WERI-Rb-1 (cell line): Measurements from ENCODE around the gene CD300LB.
A peak's percentile ranks its signal among the peaks of the same experiment; 100 is the strongest.
"Not testable (repeated sequence)": the region's sequence is repeated elsewhere in the genome, so short reads cannot be mapped to it uniquely, and the experiment has no call there.

ENCODE experiments used
- DNase-seq: peaks from one replicate; pipeline ENCODE4 v3.0.0-alpha.2; 2020
- H3K27ac ChIP-seq: fragments of 250-450 bp; sonication (Bioruptor Pico); 2 replicates; pipeline ENCODE4 v1.5.1; 2020; ENCODE audit warnings: mild to moderate bottlenecking, moderate library complexity
- H3K27me3 ChIP-seq: fragments of 250-450 bp; sonication (Bioruptor Pico); 2 replicates; pipeline ENCODE4 v1.5.1; 2021; ENCODE audit warnings: mild to moderate bottlenecking, low read depth, moderate library complexity; ENCODE audit not compliant: insufficient read depth, severe bottlenecking
- H3K36me3 ChIP-seq: fragments of 250-450 bp; sonication (Bioruptor Pico); 2 replicates; pipeline ENCODE4 v1.5.1; 2020; ENCODE audit warnings: mild to moderate bottlenecking, moderate library complexity
- H3K4me3 ChIP-seq: 2 replicates; pipeline ENCODE4 v1.5.1; 2011; ENCODE audit warnings: low read depth, mild to moderate bottlenecking, control low read depth, low read length
- H3K9me3 ChIP-seq: fragments of 250-450 bp; sonication (Bioruptor Pico); 2 replicates; pipeline ENCODE4 v1.5.1; 2021; ENCODE audit warnings: mild to moderate bottlenecking, moderate library complexity; ENCODE audit not compliant: severe bottlenecking
- CTCF ChIP-seq: IDR thresholded peaks from 2 replicates; pipeline ENCODE4 v1.5.1; 2011; ENCODE audit warnings: low read depth, mild to moderate bottlenecking, control low read depth, inconsistent platforms, low read length

The CD300LB gene

GRCh38 chr17:74531231-74531761 is at the start of gene CD300LB:
Gene CD300LB (minus strand): TSS chr17:74531475. CDS start chr17:74531350, 125 bp downstream.
- Histone ChIP-seq H3K9me3 (peaks cover 28% of the 10 kb centered on the region), H3K27ac (no peak within 1 kb of the TSS), H3K27me3 (peaks cover 99% of the 10 kb centered on the region), H3K4me3 (no peak within 1 kb of the TSS), H3K36me3 (no peaks in the 10 kb centered on the region)
- DNase-seq: peak; percentile 1
- no peak for TF ChIP-seq CTCF

GRCh38 chr17:74579900-74580299 is 48.6 kb upstream of the CD300LB start:
- H3K27ac ChIP-seq: no peak overlapping the region
- no peak for TF ChIP-seq CTCF
- H3K27me3 ChIP-seq: peaks cover 97% of the 10 kb centered on the region
- no peak overlapping the region for H3K4me3 ChIP-seq
- H3K36me3 ChIP-seq: no peaks in the 10 kb centered on the region
- peaks cover 37% of the 10 kb centered on the region for H3K9me3 ChIP-seq
- no peak for DNase-seq

- H3K27me3 ChIP-seq: peaks cover 97% of the 10 kb centered on the region
- H3K4me3 ChIP-seq: no peak overlapping the region
- H3K27ac ChIP-seq: no peak overlapping the region
- H3K9me3 ChIP-seq: peaks cover 28% of the 10 kb centered on the region
- DNase-seq: no peak
- TF ChIP-seq CTCF: no peak
- H3K36me3 ChIP-seq: no peaks in the 10 kb centered on the region
Observed at GRCh38 chr17:74578979-74579378, 47.7 kb upstream of the CD300LB start.

- Histone ChIP-seq H3K36me3 (no peaks in the 10 kb centered on the region), H3K27me3 (peaks cover 96% of the 10 kb centered on the region), H3K9me3 (peaks cover 30% of the 10 kb centered on the region), H3K27ac (no peak overlapping the region), H3K4me3 (no peak overlapping the region)
- no peak for TF ChIP-seq CTCF
- no peak for DNase-seq
Observed at GRCh38 chr17:74574489-74575142, 43.3 kb upstream of the CD300LB start.

- H3K4me3 ChIP-seq, H3K36me3 ChIP-seq, H3K27ac ChIP-seq, DNase-seq: not testable (repeated sequence)
- Histone ChIP-seq H3K9me3 (peaks cover 30% of the 10 kb centered on the region), H3K27me3 (peaks cover 96% of the 10 kb centered on the region)
Observed at GRCh38 chr17:74573635-74574034, 42.4 kb upstream of the CD300LB start.

- no peak for DNase-seq
- peaks cover 26% of the 10 kb centered on the region for H3K9me3 ChIP-seq
- no peak overlapping the region for H3K27ac ChIP-seq
- no peak overlapping the region for H3K4me3 ChIP-seq
- H3K36me3 ChIP-seq: no peaks in the 10 kb centered on the region
- TF ChIP-seq CTCF: peak; percentile 33; the same call in 1 of the 2 replicates
- H3K27me3 ChIP-seq: peaks cover 96% of the 10 kb centered on the region
Observed at GRCh38 chr17:74573169-74573568, 41.9 kb upstream of the CD300LB start.
